Measurements from ENCODE around the gene IDNK. TPM values are rescaled to one million over a fixed set of nuclear protein-coding genes. Genes with fewer than 3 reads are reported as not detected.

The IDNK gene
- 1 to 10 TPM; 6.3 to 8.1 TPM for polyA plus RNA-seq

- peak within 1 kb of the TSS; percentile 87 to 93 for H3K27ac ChIP-seq (ENCODE audit: low read depth in 2 of 2, low read length in 1 of 2)
- peak within 1 kb of the TSS; percentile 74 to 89 for H3K4me3 ChIP-seq (ENCODE audit: low read depth in 1 of 2, low read length in 2 of 2)
- no peaks in the 10 kb centered on the region for H3K27me3 ChIP-seq (ENCODE audit: control insufficient read depth in 1 of 2, insufficient read depth in 2 of 2, low read length in 2 of 2)
- no peaks in the 10 kb centered on the region for H3K9me3 ChIP-seq (ENCODE audit: control insufficient read depth in 2 of 2, insufficient read depth in 1 of 2, low read depth in 1 of 2, low read length in 1 of 2)
- peaks cover 2 to 6% of the 10 kb centered on the region in 2 donors for H3K36me3 ChIP-seq (ENCODE audit: control insufficient read depth in 2 of 2, insufficient read depth in 2 of 2, low read length in 1 of 2)
- peaks cover 0 to 4% of the 10 kb centered on the region in 2 donors for H3K4me1 ChIP-seq (ENCODE audit: control insufficient read depth in 2 of 2, insufficient read depth in 2 of 2, low read length in 1 of 2)
- WGBS, 2 donors: 0% methylated on average over 61 to 79 of the region's 79 CpGs
These were observed at the start of gene IDNK for GRCh38 chr9:83622939-83623678. TSS of gene IDNK (plus strand) at chr9:83623143. CDS start at chr9:83623172, 29 bp downstream.

DNA sequence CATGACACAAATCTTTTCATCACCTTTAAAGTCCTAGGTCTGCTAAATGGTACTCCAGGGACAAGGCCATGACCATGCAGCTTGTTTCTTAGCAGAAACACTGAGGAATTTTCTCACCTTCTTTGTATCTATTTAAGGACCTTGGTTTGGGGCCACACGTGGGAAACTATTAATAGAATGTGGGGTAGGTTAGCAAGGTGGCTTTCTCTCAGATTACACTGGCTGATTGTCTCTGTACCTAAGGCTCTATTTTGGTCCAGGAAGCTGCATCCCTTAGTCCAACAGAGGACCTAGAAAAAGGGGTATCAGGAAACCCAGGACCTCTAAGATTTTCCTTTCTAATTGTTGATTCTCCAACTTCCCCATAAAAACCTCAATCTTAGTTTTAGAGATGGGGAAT lies 48.5 kb upstream of the IDNK start:
- H3K9me3 ChIP-seq (ENCODE audit: control insufficient read depth in 2 of 2, insufficient read depth in 1 of 2, low read depth in 1 of 2, low read length in 1 of 2): no peaks in the 10 kb centered on the region
- H3K4me1 ChIP-seq (ENCODE audit: control insufficient read depth in 2 of 2, insufficient read depth in 2 of 2, low read length in 1 of 2): no peaks in the 10 kb centered on the region
- WGBS, 2 donors: 72 to 76% methylated on average over 1 of the region's 1 CpG
- H3K4me3 ChIP-seq (ENCODE audit: low read depth in 1 of 2, low read length in 2 of 2): no peak overlapping the region
- no peaks in the 10 kb centered on the region for H3K36me3 ChIP-seq (ENCODE audit: control insufficient read depth in 2 of 2, insufficient read depth in 2 of 2, low read length in 1 of 2)
- no peaks in the 10 kb centered on the region for H3K27me3 ChIP-seq (ENCODE audit: control insufficient read depth in 1 of 2, insufficient read depth in 2 of 2, low read length in 2 of 2)
- no peak overlapping the region for H3K27ac ChIP-seq (ENCODE audit: low read depth in 2 of 2, low read length in 1 of 2)

GRCh38 chr9:83582029-83582428 lies 40.9 kb upstream of the IDNK start:
- 36 to 50% methylated on average over 1 of the region's 1 CpG for WGBS, 2 donors
- no peaks in the 10 kb centered on the region for H3K9me3 ChIP-seq (ENCODE audit: control insufficient read depth in 2 of 2, insufficient read depth in 1 of 2, low read depth in 1 of 2, low read length in 1 of 2)

GRCh38 chr9:83583151-83584014 lies 39.6 kb upstream of the IDNK start:
- Histone ChIP-seq H3K4me1 (ENCODE audit: control insufficient read depth in 2 of 2, insufficient read depth in 2 of 2, low read length in 1 of 2) (no peaks in the 10 kb centered on the region), H3K36me3 (ENCODE audit: control insufficient read depth in 2 of 2, insufficient read depth in 2 of 2, low read length in 1 of 2) (no peaks in the 10 kb centered on the region), H3K4me3 (ENCODE audit: low read depth in 1 of 2, low read length in 2 of 2) (no peak overlapping the region), H3K27ac (ENCODE audit: low read depth in 2 of 2, low read length in 1 of 2) (no peak overlapping the region), H3K9me3 (ENCODE audit: control insufficient read depth in 2 of 2, insufficient read depth in 1 of 2, low read depth in 1 of 2, low read length in 1 of 2) (no peaks in the 10 kb centered on the region), H3K27me3 (ENCODE audit: control insufficient read depth in 1 of 2, insufficient read depth in 2 of 2, low read length in 2 of 2) (no peaks in the 10 kb centered on the region)
- 71 to 73% methylated on average over 6 of the region's 6 CpGs for WGBS, 2 donors

More at GRCh38 chr9:83582029-83582428, 40.9 kb upstream of the IDNK start:
- Histone ChIP-seq H3K4me3 (ENCODE audit: low read depth in 1 of 2, low read length in 2 of 2) (no peak overlapping the region), H3K36me3 (ENCODE audit: control insufficient read depth in 2 of 2, insufficient read depth in 2 of 2, low read length in 1 of 2) (no peaks in the 10 kb centered on the region), H3K4me1 (ENCODE audit: control insufficient read depth in 2 of 2, insufficient read depth in 2 of 2, low read length in 1 of 2) (no peaks in the 10 kb centered on the region), H3K27me3 (ENCODE audit: control insufficient read depth in 1 of 2, insufficient read depth in 2 of 2, low read length in 2 of 2) (no peaks in the 10 kb centered on the region), H3K27ac (ENCODE audit: low read depth in 2 of 2, low read length in 1 of 2) (no peak overlapping the region)

DNA sequence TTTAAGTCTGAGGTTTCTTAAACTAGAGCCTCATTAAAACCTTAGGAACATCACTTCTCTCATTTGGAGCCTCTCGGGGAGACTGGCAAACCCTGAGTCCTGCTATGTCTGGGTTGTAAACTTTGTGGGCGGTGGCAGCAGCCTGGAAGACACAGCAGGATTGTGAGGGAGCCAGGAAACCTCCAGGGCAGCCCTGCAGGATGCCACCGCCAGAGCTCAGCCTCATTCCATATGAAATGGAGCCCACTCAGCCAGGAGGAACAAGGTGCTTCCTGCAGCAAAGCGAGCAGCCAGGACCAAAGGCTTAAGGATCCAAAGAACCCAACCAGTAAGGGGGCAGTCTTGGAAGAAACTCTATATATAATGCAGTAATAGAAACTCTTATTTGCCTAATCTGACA lies 37.9 kb upstream of the IDNK start:
- Histone ChIP-seq H3K27me3 (ENCODE audit: control insufficient read depth in 1 of 2, insufficient read depth in 2 of 2, low read length in 2 of 2) (no peaks in the 10 kb centered on the region), H3K27ac (ENCODE audit: low read depth in 2 of 2, low read length in 1 of 2) (no peak overlapping the region), H3K36me3 (ENCODE audit: control insufficient read depth in 2 of 2, insufficient read depth in 2 of 2, low read length in 1 of 2) (no peaks in the 10 kb centered on the region), H3K9me3 (ENCODE audit: control insufficient read depth in 2 of 2, insufficient read depth in 1 of 2, low read depth in 1 of 2, low read length in 1 of 2) (no peaks in the 10 kb centered on the region), H3K4me1 (ENCODE audit: control insufficient read depth in 2 of 2, insufficient read depth in 2 of 2, low read length in 1 of 2) (no peaks in the 10 kb centered on the region), H3K4me3 (ENCODE audit: low read depth in 1 of 2, low read length in 2 of 2) (no peak overlapping the region)
- WGBS, 2 donors: 82 to 85% methylated on average over 4 of the region's 4 CpGs

GRCh38 chr9:83588256-83588655 lies 34.7 kb upstream of the IDNK start:
- no peaks in the 10 kb centered on the region for H3K36me3 ChIP-seq (ENCODE audit: control insufficient read depth in 2 of 2, insufficient read depth in 2 of 2, low read length in 1 of 2)
- H3K4me1 ChIP-seq (ENCODE audit: control insufficient read depth in 2 of 2, insufficient read depth in 2 of 2, low read length in 1 of 2): no peaks in the 10 kb centered on the region
- H3K27me3 ChIP-seq (ENCODE audit: control insufficient read depth in 1 of 2, insufficient read depth in 2 of 2, low read length in 2 of 2): no peaks in the 10 kb centered on the region
- H3K27ac ChIP-seq (ENCODE audit: low read depth in 2 of 2, low read length in 1 of 2): no peak overlapping the region
- H3K9me3 ChIP-seq (ENCODE audit: control insufficient read depth in 2 of 2, insufficient read depth in 1 of 2, low read depth in 1 of 2, low read length in 1 of 2): no peaks in the 10 kb centered on the region
- H3K4me3 ChIP-seq (ENCODE audit: low read depth in 1 of 2, low read length in 2 of 2): no peak overlapping the region
- 42 to 53% methylated on average over 1 of the region's 1 CpG for WGBS, 2 donors

DNA sequence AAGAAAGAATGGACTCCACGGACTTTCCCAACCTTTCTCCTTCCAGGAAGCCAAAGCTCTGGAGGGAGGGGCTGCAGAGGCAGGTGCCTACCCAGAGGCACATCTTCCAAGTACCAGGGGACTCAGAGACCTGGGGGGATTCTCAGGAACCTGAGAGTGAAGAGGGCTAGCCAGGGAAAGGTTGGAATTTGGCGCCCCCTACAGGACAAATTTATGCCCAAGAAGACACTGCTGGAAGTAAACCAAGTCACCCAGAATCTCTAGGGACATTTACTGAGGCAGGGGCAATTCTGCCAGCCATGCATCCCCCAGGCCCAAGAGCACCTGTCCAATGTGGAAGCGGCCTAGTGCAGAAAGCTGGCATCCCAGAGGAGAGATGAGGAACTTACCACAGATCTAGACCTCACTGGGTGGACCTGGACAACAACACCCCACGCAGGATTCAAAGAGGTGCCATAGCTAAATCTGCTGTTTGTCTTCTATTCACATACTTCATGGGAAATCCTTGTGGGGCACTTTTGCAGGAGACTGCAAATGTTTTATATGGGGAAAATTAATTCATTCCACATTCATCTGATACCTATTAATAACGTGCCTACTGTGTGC lies 25.9 kb upstream of the IDNK start:
- Histone ChIP-seq H3K4me1 (ENCODE audit: control insufficient read depth in 2 of 2, insufficient read depth in 2 of 2, low read length in 1 of 2) (peaks cover 0 to 2% of the 10 kb centered on the region in 2 donors), H3K27ac (ENCODE audit: low read depth in 2 of 2, low read length in 1 of 2) (no peak overlapping the region), H3K36me3 (ENCODE audit: control insufficient read depth in 2 of 2, insufficient read depth in 2 of 2, low read length in 1 of 2) (no peaks in the 10 kb centered on the region), H3K4me3 (ENCODE audit: low read depth in 1 of 2, low read length in 2 of 2) (no peak overlapping the region), H3K27me3 (ENCODE audit: control insufficient read depth in 1 of 2, insufficient read depth in 2 of 2, low read length in 2 of 2) (no peaks in the 10 kb centered on the region), H3K9me3 (ENCODE audit: control insufficient read depth in 2 of 2, insufficient read depth in 1 of 2, low read depth in 1 of 2, low read length in 1 of 2) (no peaks in the 10 kb centered on the region)
- WGBS, 2 donors: 51 to 56% methylated on average over 5 of the region's 5 CpGs

DNA sequence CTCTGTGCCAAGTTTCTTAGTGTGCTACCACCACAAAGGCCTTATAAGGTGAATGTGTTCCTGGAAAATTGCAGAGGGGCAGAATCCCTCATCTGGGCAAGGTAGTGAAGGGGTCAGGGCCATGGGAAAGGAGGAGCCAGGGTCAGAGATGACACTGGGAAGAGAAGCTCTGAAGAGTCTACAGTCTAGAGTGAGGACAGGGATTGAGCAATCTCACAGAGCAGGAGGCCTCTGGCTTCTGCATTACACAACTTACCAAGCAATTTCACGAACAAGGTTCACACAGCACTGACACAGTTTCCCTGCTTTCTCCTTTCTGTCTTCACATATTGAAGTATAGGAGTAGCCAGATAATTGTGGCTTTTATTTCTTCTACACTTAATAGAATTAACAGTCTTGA lies 24.5 kb upstream of the IDNK start:
- Histone ChIP-seq H3K4me3 (ENCODE audit: low read depth in 1 of 2, low read length in 2 of 2) (no peak overlapping the region), H3K27me3 (ENCODE audit: control insufficient read depth in 1 of 2, insufficient read depth in 2 of 2, low read length in 2 of 2) (no peaks in the 10 kb centered on the region), H3K9me3 (ENCODE audit: control insufficient read depth in 2 of 2, insufficient read depth in 1 of 2, low read depth in 1 of 2, low read length in 1 of 2) (no peaks in the 10 kb centered on the region), H3K27ac (ENCODE audit: low read depth in 2 of 2, low read length in 1 of 2) (no peak overlapping the region), H3K36me3 (ENCODE audit: control insufficient read depth in 2 of 2, insufficient read depth in 2 of 2, low read length in 1 of 2) (no peaks in the 10 kb centered on the region), H3K4me1 (ENCODE audit: control insufficient read depth in 2 of 2, insufficient read depth in 2 of 2, low read length in 1 of 2) (peaks cover 0 to 2% of the 10 kb centered on the region in 2 donors)
- WGBS, 2 donors: 79 to 84% methylated on average over 1 of the region's 1 CpG

DNA sequence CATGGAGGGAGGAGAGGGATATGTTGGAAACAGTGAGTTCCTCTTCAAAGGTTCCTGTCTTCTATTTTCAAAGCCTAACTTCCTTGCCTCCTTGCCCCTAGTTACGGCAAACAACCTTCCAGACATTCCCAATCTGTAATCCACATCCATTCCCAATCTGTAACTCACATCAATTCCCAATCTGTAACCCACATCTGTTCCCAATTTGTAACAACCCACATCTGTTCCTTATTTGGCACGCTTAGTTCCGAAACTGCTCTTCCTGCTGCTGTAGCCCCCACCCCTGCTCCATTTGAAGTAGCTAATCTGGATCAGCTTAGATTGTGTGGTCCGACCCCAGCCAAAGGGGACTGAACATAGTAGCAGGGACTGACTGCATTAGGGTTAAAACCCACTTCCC lies 23.9 kb upstream of the IDNK start:
- WGBS, 2 donors: 73 to 77% methylated on average over 4 of the region's 4 CpGs
- H3K4me3 ChIP-seq (ENCODE audit: low read depth in 1 of 2, low read length in 2 of 2): no peak overlapping the region
- no peaks in the 10 kb centered on the region for H3K36me3 ChIP-seq (ENCODE audit: control insufficient read depth in 2 of 2, insufficient read depth in 2 of 2, low read length in 1 of 2)
- H3K27me3 ChIP-seq (ENCODE audit: control insufficient read depth in 1 of 2, insufficient read depth in 2 of 2, low read length in 2 of 2): no peaks in the 10 kb centered on the region
- no peaks in the 10 kb centered on the region for H3K9me3 ChIP-seq (ENCODE audit: control insufficient read depth in 2 of 2, insufficient read depth in 1 of 2, low read depth in 1 of 2, low read length in 1 of 2)
- H3K4me1 ChIP-seq (ENCODE audit: control insufficient read depth in 2 of 2, insufficient read depth in 2 of 2, low read length in 1 of 2): peaks cover 0 to 2% of the 10 kb centered on the region in 2 donors
- H3K27ac ChIP-seq (ENCODE audit: low read depth in 2 of 2, low read length in 1 of 2): no peak overlapping the region
